D721Med (cell line): ENCODE data around the gene LIPA.
A peak's percentile ranks its signal among the peaks of the same experiment; 100 is the strongest.

ENCODE experiments used
- DNase-seq: peaks from one replicate; pipeline ENCODE4 v3.0.0; 2011; ENCODE audit warnings: low spot score; ENCODE audit not compliant: insufficient read length
- FAIRE-seq: peaks from 2 replicates; lab custom pipeline; 2011; peaks lifted over from hg19 to GRCh38; lab: Jason Lieb, UNC
- TF ChIP-seq, protein P1 (sequence below): IDR thresholded peaks from 2 replicates; pipeline ENCODE4 v1.5.1; 2012; ENCODE audit warnings: mild to moderate bottlenecking, control low read depth; ENCODE audit not compliant: insufficient read depth; ENCODE audit errors: missing control alignments

The LIPA gene

DNA sequence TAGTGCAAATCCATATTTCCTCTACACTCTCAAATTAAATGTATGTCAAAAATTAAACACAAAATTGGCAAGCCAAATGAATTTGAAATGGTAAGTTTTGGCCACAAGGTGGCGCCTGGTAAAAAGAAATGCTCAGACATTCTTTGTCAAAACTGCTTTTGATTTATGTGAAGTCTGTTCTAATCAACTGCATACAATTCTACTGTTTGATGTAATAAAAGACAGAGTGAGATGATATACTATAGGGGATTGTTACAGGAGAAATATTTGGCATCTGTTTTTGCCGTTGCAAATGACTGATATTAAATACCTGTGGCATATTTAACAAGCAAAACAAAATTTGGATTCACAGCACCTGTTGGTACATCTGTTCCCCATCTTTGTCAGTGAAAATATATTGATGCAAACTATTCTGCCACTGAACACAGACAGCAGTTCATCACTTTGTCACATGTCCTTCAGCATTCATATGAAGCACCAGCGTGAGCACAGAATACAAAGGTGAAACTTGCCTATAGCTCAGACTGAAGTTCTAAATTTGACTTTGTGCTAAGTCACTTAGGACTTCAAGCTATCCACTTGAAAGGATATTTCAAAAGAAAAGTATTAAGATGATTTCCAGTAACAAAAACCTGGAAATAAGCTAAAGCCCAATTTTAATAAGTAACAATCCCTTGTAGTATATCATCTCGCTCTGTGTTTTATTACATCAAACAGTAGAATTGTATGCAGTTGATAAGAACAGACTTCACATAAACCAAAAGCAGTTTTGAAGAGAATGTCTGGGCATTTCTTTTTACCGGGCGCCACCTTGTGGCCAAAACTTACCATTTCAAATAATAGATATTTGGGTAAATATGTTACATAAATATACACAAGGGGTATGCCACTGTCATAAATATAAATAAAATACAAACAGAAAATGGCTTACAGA lies 34.3 kb downstream of the LIPA start:
- DNase-seq (no peak), FAIRE-seq (no peak)
- TF ChIP-seq, protein P1, sequence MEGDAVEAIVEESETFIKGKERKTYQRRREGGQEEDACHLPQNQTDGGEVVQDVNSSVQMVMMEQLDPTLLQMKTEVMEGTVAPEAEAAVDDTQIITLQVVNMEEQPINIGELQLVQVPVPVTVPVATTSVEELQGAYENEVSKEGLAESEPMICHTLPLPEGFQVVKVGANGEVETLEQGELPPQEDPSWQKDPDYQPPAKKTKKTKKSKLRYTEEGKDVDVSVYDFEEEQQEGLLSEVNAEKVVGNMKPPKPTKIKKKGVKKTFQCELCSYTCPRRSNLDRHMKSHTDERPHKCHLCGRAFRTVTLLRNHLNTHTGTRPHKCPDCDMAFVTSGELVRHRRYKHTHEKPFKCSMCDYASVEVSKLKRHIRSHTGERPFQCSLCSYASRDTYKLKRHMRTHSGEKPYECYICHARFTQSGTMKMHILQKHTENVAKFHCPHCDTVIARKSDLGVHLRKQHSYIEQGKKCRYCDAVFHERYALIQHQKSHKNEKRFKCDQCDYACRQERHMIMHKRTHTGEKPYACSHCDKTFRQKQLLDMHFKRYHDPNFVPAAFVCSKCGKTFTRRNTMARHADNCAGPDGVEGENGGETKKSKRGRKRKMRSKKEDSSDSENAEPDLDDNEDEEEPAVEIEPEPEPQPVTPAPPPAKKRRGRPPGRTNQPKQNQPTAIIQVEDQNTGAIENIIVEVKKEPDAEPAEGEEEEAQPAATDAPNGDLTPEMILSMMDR: peak; percentile 77

DNA sequence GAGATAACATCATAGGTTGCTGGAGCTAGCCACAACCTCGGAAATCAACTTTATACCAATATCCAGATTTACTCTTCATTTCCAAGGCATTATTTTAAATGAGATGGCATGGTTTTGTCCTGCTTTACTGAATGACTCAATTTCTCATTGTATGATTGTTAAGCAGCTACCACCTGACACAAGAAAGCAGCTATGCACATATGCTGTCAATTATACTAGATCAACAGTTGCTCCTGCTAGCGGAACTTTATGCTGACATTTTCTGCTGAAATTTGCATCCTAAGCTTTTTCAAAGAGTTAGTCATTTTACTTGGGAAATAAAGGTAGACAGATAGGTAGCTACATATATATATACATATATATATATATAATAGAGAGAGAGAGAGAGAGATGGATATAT lies 35.5 kb downstream of the LIPA start:
- FAIRE-seq (no peak), DNase-seq (no peak)
- TF ChIP-seq, protein P1: no peak

DNA sequence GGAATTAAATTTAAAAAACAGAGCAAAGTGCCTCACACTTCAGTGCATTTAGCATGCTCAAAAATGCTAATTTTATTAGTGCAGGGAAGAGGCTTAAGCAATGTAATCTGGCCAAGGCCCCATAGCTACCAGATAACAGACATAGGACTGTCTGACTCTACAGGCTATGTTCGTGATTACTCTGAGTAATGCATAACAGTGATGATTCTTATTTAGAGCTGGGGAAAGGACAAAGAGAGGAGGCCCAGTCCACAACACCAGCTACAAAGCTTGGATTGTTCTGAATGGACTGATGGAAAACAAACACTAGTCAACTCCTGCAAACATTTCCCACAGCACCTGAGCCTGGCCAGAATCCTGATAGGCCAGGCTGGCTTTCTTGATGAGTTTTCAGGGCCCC lies 36.1 kb downstream of the LIPA start:
- TF ChIP-seq, protein P1: no peak
- FAIRE-seq (no peak), DNase-seq (no peak)

DNA sequence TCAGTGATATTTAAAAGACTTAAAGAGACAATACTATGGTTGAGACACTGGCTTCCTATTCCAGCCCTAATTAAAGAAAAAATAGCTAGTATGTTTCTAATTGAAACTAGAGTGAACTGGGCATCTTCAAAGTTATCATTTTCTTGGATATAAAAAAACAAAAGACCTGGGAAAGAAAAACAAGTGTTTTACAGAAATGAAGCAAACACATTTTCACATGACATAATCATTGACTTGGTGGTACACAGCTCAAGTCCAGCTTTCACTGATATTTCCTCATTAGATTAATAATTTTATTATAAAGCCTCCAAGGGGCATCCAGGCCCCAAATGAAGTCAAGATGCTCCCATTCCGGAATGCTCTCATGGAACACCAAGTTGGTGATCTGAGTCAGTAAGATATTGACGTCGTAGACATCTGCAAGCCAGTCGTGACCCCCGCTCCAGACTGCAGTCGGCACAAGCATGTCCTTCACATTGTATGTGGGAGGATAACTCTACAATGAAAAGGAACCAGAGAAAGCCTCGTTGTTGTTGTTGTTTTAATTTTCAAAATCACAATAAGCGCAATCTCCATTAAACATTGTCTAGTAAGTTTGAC lies 36.9 kb downstream of the LIPA start:
- no peak for DNase-seq
- TF ChIP-seq, protein P1: no peak
- FAIRE-seq: no peak

- DNase-seq: no peak
- TF ChIP-seq, protein P1: peak; percentile 68
- FAIRE-seq: no peak
These were observed 38.3 kb downstream of the LIPA start for GRCh38 chr10:89213191-89213808.

GRCh38 chr10:89210794-89211425 lies 40.7 kb downstream of the LIPA start:
- TF ChIP-seq, protein P1: no peak
- no peak for DNase-seq
- FAIRE-seq: no peak
